SU-DHL-6 (cell line): ENCODE results near the gene FNBP1L.

Experiments used
- H2AFZ ChIP-seq: fragments of 200-600 bp; sonication (generic); 2 replicates; pipeline ENCODE4 v1.6.1; 2014; ENCODE audit warnings: low read depth, mild to moderate bottlenecking, moderate library complexity, mixed read lengths, antibody characterized with exemption, low read length; ENCODE audit not compliant: severe bottlenecking
- H3F3A ChIP-seq: fragments of 200-600 bp; shearing (Covaris generic); 2 replicates; pipeline ENCODE4 v1.6.0; 2016; ENCODE audit warnings: antibody characterized with exemption, mild to moderate bottlenecking; ENCODE audit not compliant: insufficient read depth
- H3K27ac ChIP-seq: fragments of 200-600 bp; sonication (generic); 2 replicates; pipeline ENCODE4 v1.5.1; 2016; ENCODE audit warnings: low read depth, mild to moderate bottlenecking, low read length, moderate library complexity, mixed read lengths
- H3K27me3 ChIP-seq: fragments of 200-600 bp; sonication (generic), shearing (Covaris generic); 2 replicates; pipeline ENCODE4 v1.6.0; 2014; ENCODE audit warnings: mild to moderate bottlenecking, low read length
- H3K36me3 ChIP-seq: fragments of 200-600 bp; sonication (generic); 2 replicates; pipeline ENCODE4 v1.6.1; 2014; ENCODE audit warnings: mild to moderate bottlenecking, low read length, mixed read lengths
- H3K4me2 ChIP-seq: fragments of 300-600, 200-600 bp; shearing (Covaris generic), sonication (generic); 2 replicates; pipeline ENCODE4 v1.6.0; 2014; ENCODE audit warnings: low read length, low read depth, mild to moderate bottlenecking; ENCODE audit not compliant: poor library complexity, severe bottlenecking
- H3K4me3 ChIP-seq: fragments of 200-600 bp; sonication (generic); 2 replicates; pipeline ENCODE4 v1.5.1; 2014; ENCODE audit warnings: antibody characterized with exemption, low read length, mild to moderate bottlenecking, mixed read lengths; ENCODE audit not compliant: insufficient read depth, poor library complexity, severe bottlenecking
- H3K79me2 ChIP-seq: fragments of 200-600 bp; sonication (generic); 2 replicates; pipeline ENCODE4 v1.6.1; 2014; ENCODE audit warnings: mild to moderate bottlenecking, low read length, moderate library complexity; ENCODE audit not compliant: insufficient read depth
- H3K9ac ChIP-seq: fragments of 200-600 bp; sonication (generic); 2 replicates; pipeline ENCODE4 v1.7.0; 2014; ENCODE audit warnings: mild to moderate bottlenecking, low read length
- H3K9me2 ChIP-seq: fragments of 200-600 bp; sonication (generic); replicated peaks from 2 replicates; pipeline ENCODE4 v1.6.1; 2014; ENCODE audit warnings: low read length; ENCODE audit not compliant: insufficient read depth
- H3K9me3 ChIP-seq: fragments of 200-600 bp; sonication (generic); 2 replicates; pipeline ENCODE4 v1.6.1; 2014; ENCODE audit warnings: low read length, mixed read lengths; ENCODE audit not compliant: insufficient read depth
- H4K20me1 ChIP-seq: fragments of 200-600 bp; sonication (generic); 2 replicates; pipeline ENCODE4 v1.6.1; 2014; ENCODE audit warnings: low read depth, mild to moderate bottlenecking, antibody characterized with exemption, low read length, moderate library complexity, mixed read lengths
- EZH2phosphoT487 ChIP-seq: fragments of 200-600 bp; sonication (generic), shearing (Covaris generic); conservative IDR thresholded peaks from 2 replicates; pipeline ENCODE4 v1.6.1; 2018; ENCODE audit warnings: mild to moderate bottlenecking, antibody characterized with exemption, low read length, moderate library complexity, mixed read lengths
- TF ChIP-seq, protein P1 (sequence below): fragments of 200-600 bp; sonication (generic); IDR thresholded peaks from one replicate; pipeline ENCODE4 v1.5.1; 2017; ENCODE audit warnings: antibody characterized with exemption, mild to moderate bottlenecking, low read length, moderate library complexity; ENCODE audit not compliant: insufficient read depth, poor library complexity, severe bottlenecking

FNBP1L gene

DNA sequence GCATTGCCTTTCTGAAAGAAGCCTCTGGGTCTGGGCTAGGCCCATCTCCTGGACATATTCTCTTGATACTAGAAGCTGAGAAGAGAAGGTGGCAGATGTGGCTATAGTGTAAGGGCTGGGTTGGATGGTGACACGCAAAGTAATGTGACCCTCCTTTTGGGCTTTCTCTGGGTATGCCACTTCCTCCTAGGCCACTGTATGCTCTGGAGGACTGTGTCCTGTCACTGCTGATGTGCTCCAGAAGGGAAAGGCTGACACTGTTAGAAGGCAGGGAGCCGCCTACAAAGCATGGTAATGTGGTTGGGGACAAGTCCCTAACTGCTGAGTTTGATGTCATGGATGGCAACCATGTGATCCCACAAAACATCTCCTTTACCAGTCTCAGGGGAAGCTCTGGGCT lies 121.6 kb downstream of the FNBP1L start:
- no peaks in the 10 kb centered on the region for H3K9me2 ChIP-seq
- no peaks in the 10 kb centered on the region for H3K79me2 ChIP-seq
- H4K20me1 ChIP-seq, result no peaks in the 10 kb centered on the region
- no peak overlapping the region for H3K9ac ChIP-seq
- H3K27ac ChIP-seq, result no peak overlapping the region
- H3K27me3 ChIP-seq, result no peaks in the 10 kb centered on the region
- H2AFZ ChIP-seq, result no peak overlapping the region
- H3K4me2 ChIP-seq, result no peak overlapping the region
- H3K36me3 ChIP-seq, result no peaks in the 10 kb centered on the region
- H3K9me3 ChIP-seq, result no peaks in the 10 kb centered on the region
- TF ChIP-seq, protein P1, sequence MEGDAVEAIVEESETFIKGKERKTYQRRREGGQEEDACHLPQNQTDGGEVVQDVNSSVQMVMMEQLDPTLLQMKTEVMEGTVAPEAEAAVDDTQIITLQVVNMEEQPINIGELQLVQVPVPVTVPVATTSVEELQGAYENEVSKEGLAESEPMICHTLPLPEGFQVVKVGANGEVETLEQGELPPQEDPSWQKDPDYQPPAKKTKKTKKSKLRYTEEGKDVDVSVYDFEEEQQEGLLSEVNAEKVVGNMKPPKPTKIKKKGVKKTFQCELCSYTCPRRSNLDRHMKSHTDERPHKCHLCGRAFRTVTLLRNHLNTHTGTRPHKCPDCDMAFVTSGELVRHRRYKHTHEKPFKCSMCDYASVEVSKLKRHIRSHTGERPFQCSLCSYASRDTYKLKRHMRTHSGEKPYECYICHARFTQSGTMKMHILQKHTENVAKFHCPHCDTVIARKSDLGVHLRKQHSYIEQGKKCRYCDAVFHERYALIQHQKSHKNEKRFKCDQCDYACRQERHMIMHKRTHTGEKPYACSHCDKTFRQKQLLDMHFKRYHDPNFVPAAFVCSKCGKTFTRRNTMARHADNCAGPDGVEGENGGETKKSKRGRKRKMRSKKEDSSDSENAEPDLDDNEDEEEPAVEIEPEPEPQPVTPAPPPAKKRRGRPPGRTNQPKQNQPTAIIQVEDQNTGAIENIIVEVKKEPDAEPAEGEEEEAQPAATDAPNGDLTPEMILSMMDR, result no peak
- TF ChIP-seq EZH2phosphoT487, result no peak
- H3K4me3 ChIP-seq, result no peak overlapping the region
- H3F3A ChIP-seq, result no peaks in the 10 kb centered on the region

DNA sequence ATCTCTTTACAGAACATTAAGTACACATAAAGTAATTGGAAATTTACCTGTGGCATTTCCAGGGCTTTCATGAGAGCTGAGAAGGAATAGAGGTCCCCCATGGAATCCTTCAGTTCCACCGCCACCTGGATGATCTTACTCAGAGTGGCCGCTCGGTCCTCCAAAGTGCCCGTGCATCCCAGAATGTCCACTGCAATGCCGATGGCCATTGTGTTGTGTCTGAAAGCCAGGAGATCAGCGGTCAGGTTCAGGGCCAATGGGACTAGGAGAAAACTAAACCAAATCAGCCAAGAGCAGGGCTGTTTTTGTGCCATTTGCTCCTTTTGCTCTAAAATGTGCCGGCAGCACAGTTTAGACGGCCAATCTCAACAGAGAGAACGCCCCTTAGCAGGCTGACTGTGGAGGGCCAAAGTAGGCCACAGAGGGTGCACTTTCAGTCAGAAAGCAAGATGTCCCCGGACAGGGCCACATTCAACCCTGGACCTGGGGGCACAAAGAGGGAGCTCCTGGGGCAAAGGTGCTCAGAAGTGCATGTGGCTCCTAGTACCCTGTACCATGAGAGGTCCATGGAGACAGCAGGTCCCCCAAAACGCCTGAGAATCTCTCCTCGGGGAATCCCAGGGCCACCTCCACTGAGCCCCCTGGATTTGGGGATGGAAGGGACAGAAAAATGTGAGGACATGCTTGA lies 123.8 kb downstream of the FNBP1L start:
- H4K20me1 ChIP-seq, result no peaks in the 10 kb centered on the region
- H3K9ac ChIP-seq, result no peak overlapping the region
- H3K4me3 ChIP-seq, result no peak overlapping the region
- no peaks in the 10 kb centered on the region for H3F3A ChIP-seq
- no peaks in the 10 kb centered on the region for H3K27me3 ChIP-seq
- TF ChIP-seq, protein P1, result no peak
- TF ChIP-seq EZH2phosphoT487, result no peak
- H2AFZ ChIP-seq, result no peak overlapping the region
- no peaks in the 10 kb centered on the region for H3K36me3 ChIP-seq
- H3K9me2 ChIP-seq, result no peaks in the 10 kb centered on the region
- no peaks in the 10 kb centered on the region for H3K9me3 ChIP-seq
- no peak overlapping the region for H3K27ac ChIP-seq
- no peak overlapping the region for H3K4me2 ChIP-seq
- no peaks in the 10 kb centered on the region for H3K79me2 ChIP-seq

DNA sequence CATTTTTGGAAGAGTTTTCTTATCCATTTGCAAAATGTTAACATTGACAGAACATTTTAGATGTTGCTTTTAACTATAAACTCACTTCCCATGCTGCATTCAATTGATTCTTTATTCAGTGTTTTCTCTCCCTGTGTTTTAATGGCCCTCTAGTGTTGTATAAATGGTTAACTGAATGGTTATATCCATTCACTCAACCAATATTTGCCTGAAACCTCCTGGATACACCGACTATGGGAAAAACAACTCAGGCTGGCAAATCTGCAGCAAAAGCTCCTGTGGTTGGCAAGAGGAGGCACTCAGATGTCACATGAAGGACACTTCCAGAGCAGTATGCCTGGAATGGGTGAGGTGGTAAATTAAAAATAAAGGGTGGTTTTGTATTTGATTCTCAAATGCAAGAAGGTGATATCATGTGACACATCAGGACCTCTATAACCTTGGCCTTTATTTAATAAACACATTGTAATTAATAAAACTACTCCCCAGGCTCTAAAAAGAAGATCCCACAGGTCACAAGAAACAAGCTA lies 126.1 kb downstream of the FNBP1L start:
- H3K9me2 ChIP-seq, result no peaks in the 10 kb centered on the region
- no peak overlapping the region for H3K27ac ChIP-seq
- H2AFZ ChIP-seq, result no peak overlapping the region
- TF ChIP-seq, protein P1, result no peak
- no peak for TF ChIP-seq EZH2phosphoT487
- no peak overlapping the region for H3K4me2 ChIP-seq
- H3K4me3 ChIP-seq, result no peak overlapping the region
- H3K9ac ChIP-seq, result no peak overlapping the region
- no peaks in the 10 kb centered on the region for H3K9me3 ChIP-seq
- H4K20me1 ChIP-seq, result no peaks in the 10 kb centered on the region
- H3K36me3 ChIP-seq, result no peaks in the 10 kb centered on the region
- H3F3A ChIP-seq, result no peaks in the 10 kb centered on the region
- no peaks in the 10 kb centered on the region for H3K27me3 ChIP-seq
- no peaks in the 10 kb centered on the region for H3K79me2 ChIP-seq
